ENCODE results near the gene MBD3L2B.

The MBD3L2B gene

GRCh38 chr19:6988257-6988656, 33.0 kb downstream of the MBD3L2B start:
- no peaks in the 10 kb centered on the region for H3K36me3 ChIP-seq (ENCODE audit: control insufficient read depth in 2 of 2, insufficient read depth in 1 of 2, low read length in 2 of 2)
- CTCF ChIA-PET, result interaction anchor here (0.6 to 0.9 kb wide), 2 partner anchors 12 to 286 kb away, joined by 3 to 6 read pairs; no protein-coding TSS in a partner anchor
- H3K4me3 ChIP-seq (ENCODE audit: low read depth, low read length), result no peak overlapping the region
- POLR2A ChIA-PET, result no interaction called here
- H3K9me3 ChIP-seq (ENCODE audit: control insufficient read depth, insufficient read depth, low read depth, low read length), result no peaks in the 10 kb centered on the region
- no peaks in the 10 kb centered on the region for H3K4me1 ChIP-seq (ENCODE audit: control insufficient read depth, insufficient read depth, low read length)
- no peak for TF ChIP-seq ZSCAN16 (tag by site-specific recombination; IDR thresholded peaks at IDR 0.05)
- TF ChIP-seq ZBTB10 (tag by site-specific recombination; IDR thresholded peaks at IDR 0.05), result no peak
- no peak for TF ChIP-seq KLF10 (tag by site-specific recombination; IDR thresholded peaks at IDR 0.05)
- no peak for TF ChIP-seq SETDB1 (IDR thresholded peaks at IDR 0.05; ENCODE audit: insufficient read length, low read length)
- TF ChIP-seq ZNF302 (tag by site-specific recombination; IDR thresholded peaks at IDR 0.05; ENCODE audit: low read depth), result no peak
- TF ChIP-seq ZNF394 (tag by site-specific recombination; IDR thresholded peaks at IDR 0.05; ENCODE audit: borderline replicate concordance), result no peak
- TF ChIP-seq ZNF600 (tag by site-specific recombination; IDR thresholded peaks at IDR 0.05), result no peak
- no peak for TF ChIP-seq ZBTB48 (tag by site-specific recombination; IDR thresholded peaks at IDR 0.05)
- no peak for TF ChIP-seq ZNF18 (tag by site-specific recombination; IDR thresholded peaks at IDR 0.05)
- no peak for TF ChIP-seq ZNF280D (tag by site-specific recombination; IDR thresholded peaks at IDR 0.05)
- TF ChIP-seq ZNF112 (tag by site-specific recombination; IDR thresholded peaks at IDR 0.05), result no peak
- H3K27ac ChIP-seq (ENCODE audit: extremely low read depth, low read depth, low read length), result no peak overlapping the region

GRCh38 chr19:6987850-6988249, 33.4 kb downstream of the MBD3L2B start:
- Histone ChIP-seq H3K4me3 (ENCODE audit: low read depth, low read length) (no peak overlapping the region), H3K4me1 (ENCODE audit: control insufficient read depth, insufficient read depth, low read length) (no peaks in the 10 kb centered on the region), H3K36me3 (ENCODE audit: control insufficient read depth in 2 of 2, insufficient read depth in 1 of 2, low read length in 2 of 2) (no peaks in the 10 kb centered on the region), H3K27ac (ENCODE audit: extremely low read depth, low read depth, low read length) (no peak overlapping the region), H3K9me3 (ENCODE audit: control insufficient read depth, insufficient read depth, low read depth, low read length) (no peaks in the 10 kb centered on the region)
- ChIA-PET POLR2A (no interaction called here), CTCF (interaction anchor here (0.6 to 0.9 kb wide), 2 partner anchors 12 to 287 kb away, joined by 3 to 6 read pairs; no protein-coding TSS in a partner anchor)
- no peak for TF ChIP-seq PRDM1 (tag by site-specific recombination; IDR thresholded peaks at IDR 0.05)
- no peak for TF ChIP-seq ZBTB21 (tag by site-specific recombination; IDR thresholded peaks at IDR 0.05)
- TF ChIP-seq ZNF248 (tag by site-specific recombination; IDR thresholded peaks at IDR 0.05), result no peak
- TF ChIP-seq ZNF48 (tag by site-specific recombination; IDR thresholded peaks at IDR 0.05), result no peak
- no peak for TF ChIP-seq ZNF391 (tag by site-specific recombination; IDR thresholded peaks at IDR 0.05; ENCODE audit: borderline replicate concordance, low read depth)

Measured in HEK293 (cell line).